GM18868 (cell line): ENCODE data around the gene FCAMR.

Experiments
- ATAC-seq: cut with Tn5 transposase; IDR thresholded peaks from one replicate; pipeline ENCODE4 v1.9.1; 2021; ENCODE audit warnings: mild to moderate bottlenecking, moderate library complexity; ENCODE audit not compliant: unreplicated experiment

Gene FCAMR

GRCh38 chr1:206912445-206913095 lies 57.7 kb downstream of the FCAMR start:
- no peak for ATAC-seq

GRCh38 chr1:206911064-206911663 lies 59.1 kb downstream of the FCAMR start:
- no peak for ATAC-seq

- ATAC-seq = no peak
Measured at GRCh38 chr1:206909883-206910318, 60.4 kb downstream of the FCAMR start.

GRCh38 chr1:206909161-206909882 lies 60.9 kb downstream of the FCAMR start:
- ATAC-seq = no peak

GRCh38 chr1:206908038-206908437 lies 62.2 kb downstream of the FCAMR start:
- no peak for ATAC-seq
